ENCODE results near the gene MTCH1. TPM values are rescaled to one million over a fixed set of nuclear protein-coding genes. Genes with fewer than 3 reads are reported as not detected.

The MTCH1 gene
- total and polyA plus RNA-seq, 9 of the 15 experiments (the other 6 are each of a cell fraction or from before 2014, with no cell fraction given): 7.9 to 161 (median 118) TPM

GRCh38 chr6:37029249-37029971 lies 43.4 kb upstream of the MTCH1 start:
- H3K36me3 ChIP-seq (ENCODE audit: control insufficient read depth, insufficient read depth, low read length): no peaks in the 10 kb centered on the region
- ChIA-PET POLR2A (interaction anchor here (0.5 to 7.6 kb wide), 20 partner anchors 10 to 283 kb away, joined by 3 to 128 read pairs (median 3); partner anchors contain the start of genes PIM1 and TMEM217), CTCF (ENCODE audit: low intra/inter-chr PET ratio) (interaction anchor here (0.7 to 4.3 kb wide), 6 partner anchors 11 to 285 kb away, joined by 3 to 91 read pairs (median 8); partner anchors contain the start of gene PIM1)
- BruUV-seq (replicated peaks): no TSS peak
- peaks cover 12% of the 10 kb centered on the region for H3K9me3 ChIP-seq (replicated peaks; ENCODE audit: control insufficient read depth, insufficient read depth, low read depth, low read length)
- H3K4me2 ChIP-seq (ENCODE audit: insufficient read depth, low read length): no peak overlapping the region
- no peak overlapping the region for H3K9ac ChIP-seq (ENCODE audit: insufficient read depth in 1 of 2, low read depth in 2 of 2, low read length in 2 of 2)
- H3K4me3 ChIP-seq: no peak overlapping the region
- H2AFZ ChIP-seq (ENCODE audit: low read depth, low read length): peak overlapping the region; percentile 42; the same call in 1 of the 2 replicates
- H3K79me2 ChIP-seq (ENCODE audit: control insufficient read depth, insufficient read depth, low read length): no peaks in the 10 kb centered on the region
- H3K9me1 ChIP-seq (ENCODE audit: control insufficient read depth, insufficient read depth, low read length): no peaks in the 10 kb centered on the region
- FAIRE-seq (peak; percentile 100), ATAC-seq (peak; percentile 99), DNase-seq (ENCODE audit: extremely low read depth in 1 of 4, low spot score in 3 of 4) (peak; percentile 91 to 97 (median 94))
- peak overlapping the region; percentile 46 for H3K27ac ChIP-seq (ENCODE audit: extremely low read depth, low read depth, low read length)
- in situ Hi-C loops (cut with MboI) (loop anchor here (10.0 kb wide), 1 partner anchor 145 kb away; the partner anchor contains the start of gene PIM1), intact Hi-C loops (cut with micrococcal nuclease) (loop anchor here (1.0 to 10.0 kb wide), 8 partner anchors 21 to 665 kb away; partner anchors contain the start of gene MDGA1)
- H3K4me1 ChIP-seq (replicated peaks in 1 of 2; ENCODE audit: control insufficient read depth in 2 of 2, insufficient read depth in 2 of 2, low read length in 2 of 2): peaks cover 15 to 63% of the 10 kb centered on the region in 2 experiments
- no peaks in the 10 kb centered on the region for H3K27me3 ChIP-seq (ENCODE audit: control insufficient read depth in 2 of 2, insufficient read depth in 2 of 2, low read length in 2 of 2)
- no peaks in the 10 kb centered on the region for H4K20me1 ChIP-seq (replicated peaks; ENCODE audit: control insufficient read depth, insufficient read depth, low read length)
- 53% methylated on average over 4 of the region's 4 CpGs for WGBS (ENCODE audit: insufficient coverage, low coverage, missing lambda C conversion rate)
- TF ChIP-seq ZNF57 (CRISPR knock-in tag; IDR thresholded peaks at IDR 0.05) (no peak), IRF9 (tag; IDR thresholded peaks at IDR 0.05) (no peak), CHAMP1 (IDR thresholded peaks at IDR 0.05) (peak; percentile 62), GTF2B (IDR thresholded peaks at IDR 0.05; ENCODE audit: extremely low read depth, insufficient read length) (no peak), ZNF165 (CRISPR knock-in tag; IDR thresholded peaks at IDR 0.05; ENCODE audit: borderline replicate concordance) (no peak), MNT (conservative IDR thresholded peaks at IDR 0.05) (peak; percentile 76 to 88)
